NCI-H748 (cell line): ENCODE data around the gene DUT.

Source experiments
- DNase-seq: peaks from one replicate; lab custom pipeline; 2025; ENCODE audit not compliant: unreplicated experiment; lab: John Stamatoyannopoulos, UW

The DUT gene

GRCh38 chr15:48367483-48367882, 36.3 kb downstream of the DUT start:
- DNase-seq, result no peak

- DNase-seq, result peak; percentile 2
These were observed 39.2 kb downstream of the DUT start for GRCh38 chr15:48370460-48370859.

DNA sequence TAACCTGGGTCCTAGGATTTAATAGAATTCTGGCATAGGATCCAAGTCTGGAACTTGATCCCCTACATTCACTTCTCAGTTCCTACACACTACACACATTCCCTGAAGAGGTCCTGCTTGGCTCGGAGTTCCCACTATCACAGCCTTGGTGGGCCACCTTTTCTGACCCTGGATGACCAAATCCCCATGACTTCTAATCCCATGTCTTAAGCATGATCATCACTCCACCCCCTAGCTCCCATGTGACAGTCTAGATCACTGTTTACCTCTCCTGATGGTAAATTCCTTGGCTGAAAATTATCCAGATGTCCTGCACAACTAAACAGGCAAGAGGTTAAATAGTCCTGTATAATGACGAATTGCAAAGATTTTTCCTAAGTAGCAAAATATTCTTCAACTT, 40.3 kb downstream of the DUT start:
- DNase-seq, result no peak

DNA sequence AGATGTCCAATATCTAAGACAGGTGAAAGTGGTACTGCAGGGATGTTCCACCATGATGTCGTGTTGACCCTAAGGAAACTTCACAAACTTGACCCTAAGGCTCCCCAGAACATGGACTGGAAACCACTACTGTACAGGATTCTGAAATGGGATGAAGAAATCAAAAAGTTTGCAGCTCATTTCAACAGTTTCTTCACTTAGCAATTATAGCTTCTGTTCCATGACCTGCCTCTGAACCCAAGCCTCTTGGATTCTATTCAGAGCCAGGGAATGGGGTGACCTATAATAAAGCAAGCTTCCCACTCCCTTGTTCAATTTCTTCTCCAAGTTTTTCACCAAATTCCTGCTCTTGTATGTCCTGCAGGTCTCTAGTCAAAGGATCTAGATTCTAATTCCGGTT, 40.7 kb downstream of the DUT start:
- no peak for DNase-seq

DNA sequence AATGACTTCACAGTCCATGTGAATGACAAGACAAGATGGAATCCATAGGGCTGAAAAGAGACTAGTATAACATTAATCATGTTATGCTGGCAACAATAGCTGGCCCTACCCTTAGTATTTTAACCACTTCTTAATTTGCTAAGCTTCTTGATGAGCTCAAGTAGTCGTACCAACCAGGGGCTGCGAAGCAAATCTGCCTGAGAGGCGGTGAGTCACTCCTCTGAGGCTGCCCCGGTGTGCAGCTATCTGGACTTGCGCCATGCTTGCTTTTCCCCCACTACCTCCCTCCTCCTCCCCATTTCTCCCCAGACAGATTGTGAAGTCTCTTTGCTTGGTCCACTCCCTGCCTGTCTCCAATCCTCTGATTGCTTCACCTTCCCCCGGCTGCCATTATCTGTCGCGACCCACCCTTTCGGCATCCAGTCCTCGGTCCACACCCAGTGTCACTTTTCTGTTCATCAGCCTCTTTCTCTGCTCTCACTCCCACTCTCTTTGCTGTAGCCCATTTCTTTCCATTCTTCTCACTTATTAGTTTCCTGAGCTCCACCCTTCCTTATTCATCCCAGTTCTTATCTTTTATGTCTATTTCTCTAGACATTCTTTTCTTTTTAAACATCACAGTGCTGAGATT, 42.7 kb downstream of the DUT start:
- no peak for DNase-seq

- DNase-seq, result no peak
These were observed 43.2 kb downstream of the DUT start for GRCh38 chr15:48374472-48374871.

DNA sequence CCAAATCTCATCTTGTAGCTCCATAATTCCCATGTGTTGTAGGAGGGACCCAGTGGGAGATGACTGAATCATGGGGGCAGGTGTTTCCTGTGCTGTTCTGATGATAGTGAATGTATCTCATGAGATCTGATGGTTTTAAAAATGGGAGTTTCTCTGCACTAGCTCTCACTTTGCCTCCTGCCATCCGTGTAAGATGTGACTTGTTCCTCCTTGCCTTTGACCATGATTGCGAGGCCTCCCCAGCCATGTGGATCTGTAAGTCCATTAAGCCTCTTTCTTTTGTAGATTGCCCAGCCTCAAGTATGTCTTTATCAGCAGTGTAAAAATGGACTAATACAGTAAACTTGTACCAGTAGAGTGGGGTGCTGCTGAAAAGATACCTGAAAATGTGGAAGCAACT, 44.5 kb downstream of the DUT start:
- DNase-seq, result no peak

DNA sequence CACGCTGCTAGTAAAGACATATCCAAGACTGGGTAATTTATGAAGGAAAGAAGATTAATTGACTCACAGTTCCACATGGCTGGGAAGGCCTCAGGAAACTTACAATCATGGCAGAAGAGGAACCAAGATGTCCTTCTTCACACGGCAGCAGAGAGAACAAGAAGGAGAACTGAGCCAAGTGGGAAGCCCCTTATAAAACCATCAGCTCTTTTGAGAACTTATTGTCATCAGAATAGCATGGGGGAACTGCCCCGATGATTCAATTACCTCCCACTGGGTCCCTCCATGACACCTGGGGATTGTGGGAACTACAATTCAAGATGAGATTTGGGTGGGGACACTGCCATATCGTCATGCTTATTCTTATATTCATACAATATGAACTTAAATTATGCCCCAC, 49.0 kb downstream of the DUT start:
- DNase-seq, result no peak

- DNase-seq, result no peak
These were observed 50.6 kb downstream of the DUT start for GRCh38 chr15:48381861-48382260.

DNA sequence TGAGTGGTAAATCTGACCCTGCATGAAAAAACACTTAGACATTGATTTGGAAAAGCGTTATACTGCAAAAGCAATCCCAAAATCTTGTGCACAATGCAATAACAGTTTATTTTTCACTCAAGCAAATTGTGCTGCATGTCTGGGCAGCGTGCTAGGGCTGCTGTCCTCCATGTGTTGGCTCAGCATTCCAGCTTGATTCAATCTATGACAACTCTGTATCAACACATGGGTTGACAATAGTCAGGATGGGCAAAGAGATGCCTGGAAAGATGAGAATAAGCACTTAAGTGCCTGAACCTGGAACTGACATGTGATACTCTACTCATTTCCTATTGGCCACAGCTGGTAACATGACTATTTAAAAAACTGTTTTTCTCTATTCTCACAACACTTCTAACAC, 51.8 kb downstream of the DUT start:
- DNase-seq, result no peak

GRCh38 chr15:48384616-48385015, 53.4 kb downstream of the DUT start:
- no peak for DNase-seq

DNA sequence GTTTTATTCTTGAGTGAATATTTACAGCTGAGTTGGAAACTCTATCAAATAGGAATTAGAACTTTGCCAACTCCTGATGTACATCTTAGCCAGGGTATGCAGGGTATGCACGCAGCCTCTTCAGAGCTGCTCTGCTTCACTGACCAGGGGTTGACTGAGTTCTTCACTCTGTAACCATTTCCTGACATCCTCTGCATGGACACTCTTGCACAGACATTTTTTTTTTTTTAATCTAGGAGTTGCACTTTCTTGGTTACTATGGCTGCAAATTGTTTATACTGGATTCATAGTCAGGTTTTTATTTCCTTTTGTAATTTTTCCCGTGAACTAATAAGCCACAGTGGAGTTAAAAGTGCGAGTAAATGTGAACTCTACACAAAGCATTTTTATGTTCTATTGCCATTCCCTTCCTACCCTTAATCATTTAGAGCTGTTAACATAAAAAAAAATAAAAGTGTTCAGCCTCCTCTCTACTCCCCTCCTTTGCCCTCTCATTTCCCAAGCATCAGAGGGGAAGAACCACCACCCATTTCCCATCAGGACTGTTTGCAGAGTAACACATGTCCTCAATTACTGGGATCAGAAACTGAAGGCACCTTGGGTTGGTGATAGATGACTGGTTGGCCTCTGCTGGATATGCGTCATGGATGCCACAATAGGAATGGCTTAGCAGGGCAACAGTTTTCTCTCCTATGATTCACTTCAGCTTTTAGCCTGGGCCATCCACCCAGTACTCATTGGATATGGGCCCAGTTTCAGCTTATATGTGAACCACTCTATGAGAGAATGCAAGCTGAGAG, 54.0 kb downstream of the DUT start:
- DNase-seq, result no peak

GRCh38 chr15:48388016-48388851, 57.0 kb downstream of the DUT start:
- DNase-seq, result peak; percentile 4

DNA sequence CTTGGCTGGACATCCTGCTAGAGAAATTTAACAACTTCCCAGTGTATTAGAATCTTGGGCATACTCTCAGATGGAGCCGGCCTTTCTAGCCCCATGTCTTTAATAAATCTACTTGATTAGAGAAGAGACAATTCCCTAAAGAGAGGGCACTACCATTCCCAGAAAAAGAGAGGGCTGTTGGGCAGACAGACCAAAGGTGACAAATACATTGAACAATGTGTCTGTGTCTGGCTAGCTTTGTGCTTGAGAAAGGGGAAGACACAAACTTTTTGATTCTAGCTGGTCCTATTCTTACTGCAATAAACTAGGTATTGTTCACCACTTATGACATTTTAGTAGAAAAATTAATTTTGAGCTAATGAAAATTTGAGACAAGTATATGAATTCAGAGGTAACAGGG, 57.7 kb downstream of the DUT start:
- no peak for DNase-seq

DNA sequence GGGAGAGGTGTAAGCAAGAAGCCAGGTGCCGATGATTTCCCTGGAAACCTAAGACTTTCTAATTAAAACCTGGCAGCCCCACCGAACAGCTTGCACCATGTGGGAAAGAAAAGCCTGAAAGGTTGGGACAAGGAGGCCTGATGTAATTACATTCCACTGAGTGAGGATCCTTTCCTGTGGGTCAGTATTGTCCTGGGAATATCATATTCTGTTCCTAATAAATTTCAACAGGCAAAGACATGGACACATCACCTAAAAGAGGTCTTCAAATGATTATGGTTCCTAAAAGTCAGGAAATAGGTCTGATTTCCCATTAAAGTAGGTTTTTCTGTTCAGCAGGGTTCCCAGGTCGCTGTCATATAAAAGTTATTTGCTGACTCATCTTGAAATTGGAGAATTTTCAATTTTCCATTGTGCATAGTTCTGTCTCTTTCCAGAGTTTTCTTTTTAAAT, 58.5 kb downstream of the DUT start:
- DNase-seq, result no peak

DNA sequence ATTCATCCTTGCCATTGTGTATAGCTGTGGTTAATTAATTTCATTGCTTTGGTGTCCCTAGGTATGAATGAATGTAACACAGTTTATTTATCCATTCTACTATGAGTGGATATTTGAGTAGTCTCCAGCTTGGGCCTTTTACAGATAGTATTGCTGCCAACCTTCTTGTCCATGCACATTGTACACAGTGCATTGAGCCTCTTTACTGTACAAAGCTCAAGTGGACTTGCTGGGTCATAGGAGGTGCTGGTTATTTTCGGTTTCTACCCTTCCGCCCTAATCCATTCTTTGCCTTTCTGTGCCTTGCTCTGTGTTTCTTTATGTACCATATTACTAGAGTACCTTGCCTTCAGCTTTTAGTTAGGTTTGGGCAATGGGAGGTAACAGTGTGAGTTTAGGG, 60.7 kb downstream of the DUT start:
- no peak for DNase-seq

DNA sequence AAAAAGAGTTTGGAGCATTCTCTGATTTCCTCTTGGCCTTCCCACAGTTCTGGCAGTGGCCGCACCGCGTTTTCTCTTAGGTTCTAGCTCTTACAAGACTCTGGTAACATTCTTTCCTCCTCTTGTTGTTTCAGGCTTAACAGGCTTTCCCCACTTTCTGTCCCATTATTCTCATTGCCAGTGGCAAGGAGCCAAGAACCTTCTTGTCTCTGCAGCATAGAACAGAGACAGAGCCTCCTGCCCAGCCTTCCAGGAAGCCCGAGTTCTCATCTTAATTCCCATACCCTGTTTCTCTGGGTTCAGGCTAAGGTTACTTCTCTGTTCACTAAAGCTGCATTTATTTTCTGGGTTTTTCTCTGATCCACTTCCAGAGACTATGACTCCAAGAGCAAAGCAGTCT, 61.1 kb downstream of the DUT start:
- no peak for DNase-seq
